ENCODE data around the gene GGNBP2.

Gene GGNBP2

GRCh38 chr17:36511216-36511615, 33.5 kb upstream of the GGNBP2 start:
- TF ChIP-seq CTCF (IDR thresholded peaks at IDR 0.05; ENCODE audit: insufficient read depth, low read length, missing control alignments) = no peak
- no peak overlapping the region for H3K4me3 ChIP-seq (ENCODE audit: low read depth, low read length)
- CTCF ChIA-PET = no interaction called here
- POLR2A ChIA-PET = no interaction called here
- DNase-seq (ENCODE audit: low read depth, low spot score) = no peak

- DNase-seq (ENCODE audit: low read depth, low spot score) = no peak
- no peak for TF ChIP-seq CTCF (IDR thresholded peaks at IDR 0.05; ENCODE audit: insufficient read depth, low read length, missing control alignments)
- ChIA-PET POLR2A (no interaction called here), CTCF (no interaction called here)
- no peak overlapping the region for H3K4me3 ChIP-seq (ENCODE audit: low read depth, low read length)
These were observed 32.1 kb upstream of the GGNBP2 start for GRCh38 chr17:36512641-36513040.

GRCh38 chr17:36514856-36515255, 29.9 kb upstream of the GGNBP2 start:
- ChIA-PET CTCF (interaction anchor here (0.7 kb wide), 1 partner anchor 11 kb away, joined by 3 read pairs; no protein-coding TSS in a partner anchor), POLR2A (interaction anchor here (1.4 kb wide), 1 partner anchor 9 kb away, joined by 4 read pairs; no protein-coding TSS in a partner anchor)
- H3K4me3 ChIP-seq (ENCODE audit: low read depth, low read length) = no peak overlapping the region
- no peak for TF ChIP-seq CTCF (IDR thresholded peaks at IDR 0.05; ENCODE audit: insufficient read depth, low read length, missing control alignments)
- DNase-seq (ENCODE audit: low read depth, low spot score) = no peak

- CTCF ChIA-PET = interaction anchor here (1.3 kb wide), 1 partner anchor 9 kb away, joined by 3 read pairs; no protein-coding TSS in a partner anchor
- POLR2A ChIA-PET = no interaction called here
These were observed 28.9 kb upstream of the GGNBP2 start for GRCh38 chr17:36515837-36516236.

GRCh38 chr17:36523113-36523512, 21.6 kb upstream of the GGNBP2 start:
- no peak for DNase-seq (ENCODE audit: low read depth, low spot score)
- H3K4me3 ChIP-seq (ENCODE audit: low read depth, low read length) = no peak overlapping the region
- POLR2A ChIA-PET = no interaction called here
- CTCF ChIA-PET = interaction anchor here (0.6 to 2.5 kb wide), 3 partner anchors 9 to 72 kb away, joined by 3 to 9 read pairs (median 5); partner anchors contain the start of genes MYO19 and PIGW
- TF ChIP-seq CTCF (IDR thresholded peaks at IDR 0.05; ENCODE audit: insufficient read depth, low read length, missing control alignments) = no peak

More at GRCh38 chr17:36515837-36516236, 28.9 kb upstream of the GGNBP2 start:
- no peak for DNase-seq (ENCODE audit: low read depth, low spot score)
- no peak for TF ChIP-seq CTCF (IDR thresholded peaks at IDR 0.05; ENCODE audit: insufficient read depth, low read length, missing control alignments)
- H3K4me3 ChIP-seq (ENCODE audit: low read depth, low read length) = no peak overlapping the region

GRCh38 chr17:36524428-36524876, 20.3 kb upstream of the GGNBP2 start:
- DNase-seq (ENCODE audit: low read depth, low spot score) = no peak
- TF ChIP-seq CTCF (IDR thresholded peaks at IDR 0.05; ENCODE audit: insufficient read depth, low read length, missing control alignments) = no peak
- POLR2A ChIA-PET = no interaction called here
- no peak overlapping the region for H3K4me3 ChIP-seq (ENCODE audit: low read depth, low read length)
- CTCF ChIA-PET = interaction anchor here (2.5 kb wide), 1 partner anchor 9 kb away, joined by 9 read pairs; the partner anchor contains the start of genes MYO19 and PIGW

Measured in AG04449 (cell line).